IMR-90 (cell line): ENCODE data around the gene C3. TPM values are rescaled to one million over a fixed set of nuclear protein-coding genes. Genes with fewer than 3 reads are reported as not detected.

Source experiments
- ATAC-seq: fragments of 200-7000 bp; cut with Tn5 transposase; 2 replicates; pipeline ENCODE4 v1.9.1; 2020; ENCODE audit warnings: low read depth, mild to moderate bottlenecking, moderate library complexity
- BruUV-seq: library from RNA; stranded (reverse); fragments of 400-500 nt; replicated peaks from 2 replicates; lab custom pipeline; 2021; lab: Mats Ljungman, UMichigan
- CTCF ChIA-PET: fragments of 300-600 bp; formaldehyde crosslinking; extraction: SDS; loops from one replicate; lab custom pipeline; 2021; ENCODE audit warnings: antibody characterized with exemption; lab: Yijun Ruan, JAX
- POLR2A ChIA-PET: fragments of 300-600 bp; sonication (Branson Sonifier 250); formaldehyde crosslinking; loops from one replicate; lab custom pipeline; 2022; ENCODE audit warnings: antibody characterized with exemption; ENCODE audit not compliant: unreplicated experiment; lab: Charles Lee
- DNase-seq: peaks from one replicate; pipeline ENCODE4 v3.0.0; 2013
- H2AFZ ChIP-seq: replicated peaks from 2 replicates; pipeline ENCODE3; 2013; ENCODE audit warnings: low read length, mild to moderate bottlenecking; ENCODE audit not compliant: poor library complexity
- H2AK5ac ChIP-seq: 2 replicates; pipeline ENCODE4 v1.6.1; 2013; ENCODE audit warnings: low read depth, low read length, inconsistent platforms
- H2AK9ac ChIP-seq: replicated peaks from 2 replicates; pipeline ENCODE3; 2013; ENCODE audit warnings: mild to moderate bottlenecking, low read depth, low read length, moderate library complexity; ENCODE audit not compliant: poor library complexity
- H2BK120ac ChIP-seq: 2 replicates; pipeline ENCODE4 v1.6.1; 2013; ENCODE audit warnings: low read depth, low read length, inconsistent platforms
- H2BK15ac ChIP-seq: 3 replicates; pipeline ENCODE4 v1.6.1; 2013; ENCODE audit warnings: low read depth, low read length, inconsistent platforms
- H2BK20ac ChIP-seq: 2 replicates; pipeline ENCODE4 v1.6.1; 2013; ENCODE audit warnings: low read depth, mild to moderate bottlenecking, inconsistent platforms, low read length, moderate library complexity
- H2BK5ac ChIP-seq: 2 replicates; pipeline ENCODE4 v1.6.1; 2013; ENCODE audit warnings: mild to moderate bottlenecking, low read depth, low read length, inconsistent platforms; ENCODE audit not compliant: poor library complexity, severe bottlenecking
- H3K14ac ChIP-seq: replicated peaks from 2 replicates; pipeline ENCODE4 v1.6.1; 2013; ENCODE audit warnings: low read depth, low read length, inconsistent platforms
- H3K18ac ChIP-seq: 2 replicates; pipeline ENCODE4 v1.6.1; 2013; ENCODE audit warnings: low read depth, low read length, control low read depth
- H3K23ac ChIP-seq: 2 replicates; pipeline ENCODE4 v1.6.1; 2013; ENCODE audit warnings: low read depth, low read length, inconsistent platforms
- H3K27ac ChIP-seq: 2 replicates; pipeline ENCODE4 v1.5.1; 2013; ENCODE audit warnings: mild to moderate bottlenecking, control low read depth, low read length; ENCODE audit not compliant: insufficient read depth
- H3K27me3 ChIP-seq: 2 replicates; pipeline ENCODE4 v1.6.1; 2013; ENCODE audit warnings: low read length; ENCODE audit not compliant: control insufficient read depth, insufficient read depth
- H3K36me3 ChIP-seq: 2 replicates; pipeline ENCODE4 v1.6.1; 2013; ENCODE audit warnings: low read length, mixed read lengths; ENCODE audit not compliant: control insufficient read depth, insufficient read depth
- H3K4ac ChIP-seq: 2 replicates; pipeline ENCODE4 v1.6.1; 2013; ENCODE audit warnings: low read depth, low read length, inconsistent platforms
- H3K4me1 ChIP-seq: 2 replicates; pipeline ENCODE4 v1.6.1; 2013; ENCODE audit warnings: low read length, mixed read lengths; ENCODE audit not compliant: control insufficient read depth, insufficient read depth
- H3K4me2 ChIP-seq: 2 replicates; pipeline ENCODE4 v1.6.1; 2013; ENCODE audit warnings: low read depth, mild to moderate bottlenecking, control low read depth, low read length, moderate library complexity
- H3K4me3 ChIP-seq: 2 replicates; pipeline ENCODE4 v1.5.1; 2013; ENCODE audit warnings: low read depth, mild to moderate bottlenecking, control low read depth, low read length, moderate library complexity; ENCODE audit not compliant: insufficient read depth
- H3K56ac ChIP-seq: 2 replicates; pipeline ENCODE4 v1.6.1; 2013; ENCODE audit warnings: low read length, inconsistent platforms; ENCODE audit not compliant: insufficient read depth; ENCODE audit errors: extremely low read depth
- H3K79me1 ChIP-seq, 2 experiments: 2 replicates each; pipeline ENCODE4 v1.6.1; 2013; ENCODE audit warnings: low read length in 2 of 2, inconsistent platforms in 1 of 2, low read depth in 1 of 2
- H3K9ac ChIP-seq: 2 replicates; pipeline ENCODE4 v1.6.1; 2013; ENCODE audit warnings: low read depth, low read length, control low read depth
- H3K9me1 ChIP-seq: 2 replicates; pipeline ENCODE4 v1.6.1; 2013; ENCODE audit warnings: low read length, inconsistent platforms; ENCODE audit not compliant: insufficient read depth
- H3K9me3 ChIP-seq: 2 replicates; pipeline ENCODE4 v1.6.1; 2013; ENCODE audit warnings: low read length; ENCODE audit not compliant: control insufficient read depth, insufficient read depth
- H4K20me1 ChIP-seq: 2 replicates; pipeline ENCODE4 v1.6.1; 2013; ENCODE audit warnings: low read length, inconsistent platforms; ENCODE audit not compliant: insufficient read depth
- H4K5ac ChIP-seq: 2 replicates; pipeline ENCODE4 v1.6.1; 2013; ENCODE audit warnings: mild to moderate bottlenecking, low read depth, low read length, control low read depth
- H4K8ac ChIP-seq, 2 experiments: 2 replicates each; pipeline ENCODE4 v1.6.1; 2013; ENCODE audit warnings: low read depth in 2 of 2, low read length in 2 of 2, control low read depth in 1 of 2, inconsistent platforms in 1 of 2
- H4K91ac ChIP-seq: 2 replicates; pipeline ENCODE4 v1.6.1; 2013; ENCODE audit warnings: low read depth, low read length, inconsistent platforms; ENCODE audit not compliant: insufficient read depth
- CEBPB ChIP-seq: IDR thresholded peaks from 2 replicates; pipeline ENCODE4 v1.6.1; 2012; ENCODE audit warnings: low read depth, low read length, improper control_type of control experiment
- SMC3 ChIP-seq: fragments of 150-350 bp; IDR thresholded peaks from 2 replicates; pipeline ENCODE4 v1.6.1; 2016; ENCODE audit warnings: low read depth, mild to moderate bottlenecking, antibody characterized with exemption, low read length, moderate library complexity
- WGBS, 2 experiments: methylation state at CpG; one replicate each; pipeline versions ENCODE4 v1.1.5 to v1.1.7; 2013; ENCODE audit warnings: missing lambda C conversion rate in 2 of 2; ENCODE audit not compliant: insufficient read length in 1 of 2; ENCODE audit errors: extremely low coverage in 2 of 2; 5-methylcytosine and 5-hydroxymethylcytosine counted together
- dilution Hi-C: fragments of 300-500 bp; cut with HindIII; formaldehyde crosslinking; loops from one replicate; pipeline ENCODE4 v1.14.3; 2018; ENCODE audit warnings: low sequenced_read_pairs; ENCODE audit not compliant: unreplicated experiment
- in situ Hi-C: fragments of 300-500 bp; cut with MboI; formaldehyde crosslinking; loops from 3 replicates; pipeline ENCODE4 v1.14.3; 2019; ENCODE audit warnings: low sequenced_read_pairs, inconsistent platforms, mixed read lengths
- intact Hi-C: fragments of 100-400 bp; cut with micrococcal nuclease; formaldehyde crosslinking; loops from 2 replicates; pipeline ENCODE4 v1.10.0; 2022
- polyA plus RNA-seq, 3 experiments: library from polyadenylated mRNA; depleted of rRNA; stranded (reverse); fragments of >200 nt; gene quantifications; 2 replicates each; pipeline ENCODE4 v1.2.3, GENCODE V29; 2012; ENCODE audit warnings: low replicate concordance in 1 of 3
- total RNA-seq: library from RNA; depleted of rRNA; stranded (reverse); fragments of >200 nt; gene quantifications from 2 replicates; pipeline ENCODE4 v1.2.3, GENCODE V29; 2012

The C3 gene
- total and polyA plus RNA-seq, 2 of the 4 experiments (the other 2 are of a cell fraction): 0.36 TPM; not detected in 1

DNA sequence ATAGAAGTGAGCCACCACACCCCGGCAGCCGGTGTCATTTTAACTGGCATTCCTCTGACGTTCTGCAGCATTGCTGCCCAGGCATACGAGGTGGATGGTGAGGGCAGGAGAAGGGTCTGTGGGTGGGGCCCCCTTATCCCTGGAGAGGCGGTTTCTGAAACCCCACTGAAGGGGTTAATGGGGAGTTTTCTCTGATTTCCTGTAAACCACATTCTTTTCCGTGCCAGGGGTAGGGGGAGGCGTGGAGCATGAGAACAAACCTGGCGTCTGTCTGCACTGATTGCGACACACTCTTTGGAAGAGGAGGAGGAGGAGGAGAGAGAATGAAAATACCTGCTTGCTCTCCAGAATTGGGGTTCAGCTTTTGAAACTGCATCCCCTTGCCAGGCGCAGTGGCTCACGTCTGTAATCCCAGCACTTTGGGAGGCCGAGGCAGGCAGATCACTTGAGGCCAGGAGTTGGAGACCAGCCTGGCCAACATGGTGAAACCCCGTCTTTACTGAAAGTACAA, 2.7 kb upstream of the C3 start:
- WGBS, 2 experiments: 80% methylated on average over 1 of the region's 13 CpGs; no CpG with 5 or more reads in 1 of the 2 experiments
- POLR2A ChIA-PET: no interaction called here

More for the DNA sequence above, 2.7 kb upstream of the C3 start:
- H3K56ac ChIP-seq: no peak overlapping the region
- dilution Hi-C loops: no loop called here
- H3K27me3 ChIP-seq: no peaks in the 10 kb centered on the region
- H3K36me3 ChIP-seq: no peaks in the 10 kb centered on the region
- no peak overlapping the region for H3K23ac ChIP-seq
- no peak overlapping the region for H3K4me3 ChIP-seq
- in situ Hi-C loops: no loop called here
- no peaks in the 10 kb centered on the region for H3K9me3 ChIP-seq
- no peak overlapping the region for H3K27ac ChIP-seq
- TF ChIP-seq SMC3 (no peak), CEBPB (peak; percentile 89)
- H3K14ac ChIP-seq: no peak overlapping the region
- H3K4me1 ChIP-seq: peaks cover 2% of the 10 kb centered on the region; the same call in 1 of the 2 replicates
- CTCF ChIA-PET: no interaction called here
- H2BK15ac ChIP-seq: no peak overlapping the region
- no peaks in the 10 kb centered on the region for H3K79me1 ChIP-seq
- H2AK5ac ChIP-seq: no peak overlapping the region
- no peak overlapping the region for H4K5ac ChIP-seq
- intact Hi-C loops: no loop called here
- no peak overlapping the region for H4K8ac ChIP-seq
- no TSS peak for BruUV-seq
- H4K20me1 ChIP-seq: no peaks in the 10 kb centered on the region
- no peak overlapping the region for H2BK120ac ChIP-seq
- H2AK9ac ChIP-seq: no peak overlapping the region
- no peaks in the 10 kb centered on the region for H3K9me1 ChIP-seq
- H2AFZ ChIP-seq: no peak overlapping the region
- ATAC-seq (peak; percentile 18; the same call in 1 of the 2 replicates), DNase-seq (peak; percentile 10)
- H3K9ac ChIP-seq: no peak overlapping the region
- no peak overlapping the region for H2BK20ac ChIP-seq
- no peak overlapping the region for H3K4ac ChIP-seq
- no peak overlapping the region for H3K4me2 ChIP-seq
- no peak overlapping the region for H3K18ac ChIP-seq
- no peak overlapping the region for H4K91ac ChIP-seq
- no peak overlapping the region for H2BK5ac ChIP-seq
